Measurements from ENCODE around the gene DEAF1.

The DEAF1 gene

DNA sequence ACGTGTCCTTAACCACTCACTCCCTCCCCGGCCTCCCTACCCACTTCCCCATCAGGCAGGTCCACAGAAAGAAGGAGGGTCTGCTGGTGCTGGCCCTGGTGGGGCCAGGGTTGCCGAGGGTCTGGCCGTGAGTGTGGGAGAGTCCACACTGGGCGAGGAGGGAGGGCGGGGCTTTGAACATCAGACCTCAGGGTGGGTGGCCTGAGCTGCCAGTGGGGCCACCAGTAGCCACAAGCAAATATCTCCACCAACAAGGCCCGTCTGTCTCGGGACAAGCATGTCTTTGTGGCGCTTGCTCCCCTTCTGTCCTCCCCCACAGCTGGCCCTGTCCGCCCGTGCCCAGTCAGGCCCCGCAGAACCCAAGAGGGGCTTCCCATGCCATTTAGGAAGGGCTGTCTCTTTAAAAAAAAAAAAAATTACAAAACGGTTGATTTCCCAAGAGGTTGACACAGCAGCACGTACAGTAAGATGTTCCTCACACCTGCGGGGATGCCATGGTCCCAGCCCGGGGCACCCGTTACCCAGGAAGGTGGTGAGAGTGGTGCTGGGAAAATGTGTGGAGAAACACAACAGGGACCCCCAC is 34.6 kb upstream of the DEAF1 start:
- TF ChIP-seq, protein P1, sequence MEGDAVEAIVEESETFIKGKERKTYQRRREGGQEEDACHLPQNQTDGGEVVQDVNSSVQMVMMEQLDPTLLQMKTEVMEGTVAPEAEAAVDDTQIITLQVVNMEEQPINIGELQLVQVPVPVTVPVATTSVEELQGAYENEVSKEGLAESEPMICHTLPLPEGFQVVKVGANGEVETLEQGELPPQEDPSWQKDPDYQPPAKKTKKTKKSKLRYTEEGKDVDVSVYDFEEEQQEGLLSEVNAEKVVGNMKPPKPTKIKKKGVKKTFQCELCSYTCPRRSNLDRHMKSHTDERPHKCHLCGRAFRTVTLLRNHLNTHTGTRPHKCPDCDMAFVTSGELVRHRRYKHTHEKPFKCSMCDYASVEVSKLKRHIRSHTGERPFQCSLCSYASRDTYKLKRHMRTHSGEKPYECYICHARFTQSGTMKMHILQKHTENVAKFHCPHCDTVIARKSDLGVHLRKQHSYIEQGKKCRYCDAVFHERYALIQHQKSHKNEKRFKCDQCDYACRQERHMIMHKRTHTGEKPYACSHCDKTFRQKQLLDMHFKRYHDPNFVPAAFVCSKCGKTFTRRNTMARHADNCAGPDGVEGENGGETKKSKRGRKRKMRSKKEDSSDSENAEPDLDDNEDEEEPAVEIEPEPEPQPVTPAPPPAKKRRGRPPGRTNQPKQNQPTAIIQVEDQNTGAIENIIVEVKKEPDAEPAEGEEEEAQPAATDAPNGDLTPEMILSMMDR (IDR thresholded peaks at IDR 0.05; ENCODE audit: low read depth, low read length) = no peak
- Histone ChIP-seq H3K4me1 (no peaks in the 10 kb centered on the region), H3K36me3 (no peaks in the 10 kb centered on the region), H3K27me3 (peaks cover 17% of the 10 kb centered on the region), H3K4me3 (ENCODE audit: low read depth, low read length) (no peak overlapping the region), H3K9me3 (no peaks in the 10 kb centered on the region)
- DNase-seq = no peak

DNA sequence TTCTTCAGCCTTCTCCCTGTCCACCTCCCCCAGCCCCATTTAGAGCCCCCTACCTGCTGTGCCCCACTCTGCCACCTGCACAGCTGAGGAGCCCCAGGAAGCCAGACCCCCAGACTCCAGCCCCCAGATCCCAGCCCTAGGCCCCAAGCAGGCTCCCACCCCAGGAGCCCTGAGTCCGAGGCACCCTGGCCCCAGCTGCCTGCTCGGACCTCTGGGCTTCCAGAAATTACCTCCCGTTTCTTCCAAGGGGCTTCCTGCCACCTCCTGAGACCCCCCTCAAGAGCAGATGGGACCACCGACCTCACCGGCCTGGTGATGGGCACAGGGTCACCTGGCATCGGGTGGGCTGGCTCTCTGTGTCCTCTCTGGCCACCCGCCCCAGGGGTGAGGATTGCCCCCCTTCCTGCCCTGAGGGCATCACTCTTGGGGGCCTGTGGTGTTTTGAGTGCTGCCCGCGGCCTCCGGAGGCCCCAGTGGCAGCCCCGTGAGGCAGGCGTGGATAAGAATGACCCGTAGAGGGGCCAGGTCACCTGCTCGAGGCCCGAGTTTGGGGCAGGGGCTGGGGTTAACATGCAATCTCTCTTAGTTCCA is 34.0 kb upstream of the DEAF1 start:
- Histone ChIP-seq H3K36me3 (no peaks in the 10 kb centered on the region), H3K4me1 (no peaks in the 10 kb centered on the region), H3K27me3 (peaks cover 17% of the 10 kb centered on the region), H3K9me3 (no peaks in the 10 kb centered on the region), H3K4me3 (ENCODE audit: low read depth, low read length) (no peak overlapping the region)
- DNase-seq = no peak
- TF ChIP-seq, protein P1 (IDR thresholded peaks at IDR 0.05; ENCODE audit: low read depth, low read length) = no peak

DNA sequence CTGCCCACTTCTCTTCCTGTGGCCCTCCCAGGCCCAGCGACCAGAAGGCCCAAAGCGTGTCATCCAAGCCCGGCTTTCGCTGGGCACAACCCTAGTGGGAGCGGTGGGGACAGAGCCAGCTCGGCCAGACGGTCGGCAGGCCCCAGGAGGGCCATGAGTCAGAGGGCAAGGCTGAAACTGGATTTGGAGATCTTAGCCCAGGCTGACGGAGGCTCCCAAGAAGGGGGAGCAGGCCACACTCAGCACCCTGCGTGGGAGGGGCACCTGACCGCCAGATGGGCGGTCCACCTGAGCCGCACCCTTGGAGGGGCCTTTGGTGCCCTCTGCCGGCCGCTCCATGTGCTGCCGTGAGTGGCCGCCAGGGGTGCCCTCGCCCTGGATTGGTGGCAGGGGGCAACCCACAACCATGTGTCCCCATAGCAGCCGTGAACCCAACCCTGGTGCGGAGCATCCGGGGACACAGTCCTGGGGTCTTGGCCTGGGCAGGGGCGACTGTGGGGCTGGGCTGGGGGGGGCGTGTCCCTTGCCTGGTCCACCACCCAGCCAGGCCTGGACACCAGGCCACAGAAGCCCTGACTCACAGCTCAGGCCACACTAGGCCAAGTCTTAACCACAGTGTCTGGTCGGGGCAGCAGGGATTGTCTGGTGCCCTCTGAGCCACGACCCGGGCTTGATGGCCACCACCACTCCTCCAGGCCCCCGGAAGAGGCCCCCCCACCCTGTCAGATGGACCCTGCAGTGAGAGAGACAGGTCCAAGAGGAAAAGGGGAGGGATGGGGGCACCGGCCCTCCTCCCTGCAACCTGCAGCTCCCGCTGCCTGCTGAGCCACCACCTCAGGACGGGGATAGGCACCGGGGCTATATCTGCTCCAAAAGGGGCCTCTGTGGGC is 33.1 kb upstream of the DEAF1 start:
- Histone ChIP-seq H3K9me3 (no peaks in the 10 kb centered on the region), H3K4me1 (no peaks in the 10 kb centered on the region), H3K36me3 (no peaks in the 10 kb centered on the region), H3K4me3 (ENCODE audit: low read depth, low read length) (no peak overlapping the region), H3K27me3 (peaks cover 17% of the 10 kb centered on the region)
- TF ChIP-seq, protein P1 (IDR thresholded peaks at IDR 0.05; ENCODE audit: low read depth, low read length) = peak; percentile 85
- DNase-seq = peak; percentile 73

DNA sequence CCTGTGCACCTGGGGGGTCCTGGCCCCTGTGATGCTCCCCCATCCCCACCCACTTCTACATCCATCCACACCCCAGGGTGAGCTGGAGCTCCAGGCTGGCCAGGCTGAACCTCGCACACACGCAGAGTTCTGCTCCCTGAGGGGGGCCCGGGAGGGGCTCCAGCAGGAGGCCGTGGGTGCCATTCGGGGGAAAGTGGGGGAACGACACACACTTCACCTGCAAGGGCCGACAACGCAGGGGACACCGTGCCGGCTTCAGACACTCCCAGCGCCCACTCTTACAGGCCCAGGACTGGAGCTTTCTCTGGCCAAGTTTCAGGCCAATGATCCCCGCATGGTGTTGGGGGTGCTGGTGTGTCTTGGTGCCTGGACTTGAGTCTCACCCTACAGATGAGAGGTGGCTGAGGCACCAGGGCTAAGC is 32.3 kb upstream of the DEAF1 start:
- TF ChIP-seq, protein P1 (IDR thresholded peaks at IDR 0.05; ENCODE audit: low read depth, low read length) = no peak
- peaks cover 20% of the 10 kb centered on the region for H3K27me3 ChIP-seq
- H3K4me3 ChIP-seq (ENCODE audit: low read depth, low read length) = no peak overlapping the region
- no peak for DNase-seq
- no peaks in the 10 kb centered on the region for H3K4me1 ChIP-seq
- H3K36me3 ChIP-seq = no peaks in the 10 kb centered on the region
- no peaks in the 10 kb centered on the region for H3K9me3 ChIP-seq

DNA sequence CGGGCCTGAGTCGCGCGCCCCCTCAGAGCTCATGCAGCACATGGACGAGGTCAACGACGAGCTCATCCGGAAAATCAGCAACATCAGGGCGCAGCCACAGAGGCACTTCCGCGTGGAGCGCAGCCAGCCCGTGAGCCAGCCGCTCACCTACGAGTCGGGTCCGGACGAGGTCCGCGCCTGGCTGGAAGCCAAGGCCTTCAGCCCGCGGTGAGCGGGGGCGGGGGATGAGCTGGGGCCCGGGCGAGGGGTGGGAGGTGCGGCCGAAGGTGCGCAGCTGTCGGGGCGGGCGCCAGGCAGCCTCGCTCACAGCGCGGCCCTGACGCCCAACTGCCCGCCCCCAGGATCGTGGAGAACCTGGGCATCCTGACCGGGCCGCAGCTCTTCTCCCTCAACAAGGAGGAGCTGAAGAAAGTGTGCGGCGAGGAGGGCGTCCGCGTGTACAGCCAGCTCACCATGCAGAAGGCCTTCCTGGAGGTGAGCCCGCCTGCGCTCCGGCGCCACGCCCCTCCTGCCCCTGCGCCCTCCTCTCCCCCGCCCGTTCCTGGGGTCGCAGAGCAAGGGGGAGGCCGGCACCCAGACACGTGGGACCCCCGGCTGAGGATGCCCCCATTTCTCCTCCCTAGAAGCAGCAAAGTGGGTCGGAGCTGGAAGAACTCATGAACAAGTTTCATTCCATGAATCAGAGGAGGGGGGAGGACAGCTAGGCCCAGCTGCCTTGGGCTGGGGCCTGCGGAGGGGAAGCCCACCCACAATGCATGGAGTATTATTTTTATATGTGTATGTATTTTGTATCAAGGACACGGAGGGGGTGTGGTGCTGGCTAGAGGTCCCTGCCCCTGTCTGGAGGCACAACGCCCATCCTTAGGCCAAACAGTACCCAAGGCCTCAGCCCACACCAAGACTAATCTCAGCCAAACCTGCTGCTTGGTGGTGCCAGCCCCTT is 31.5 kb upstream of the DEAF1 start:
- H3K36me3 ChIP-seq = no peaks in the 10 kb centered on the region
- H3K9me3 ChIP-seq = no peaks in the 10 kb centered on the region
- H3K27me3 ChIP-seq = peaks cover 27% of the 10 kb centered on the region
- TF ChIP-seq, protein P1 (IDR thresholded peaks at IDR 0.05; ENCODE audit: low read depth, low read length) = no peak
- no peaks in the 10 kb centered on the region for H3K4me1 ChIP-seq
- peak; percentile 9 for DNase-seq
- no peak overlapping the region for H3K4me3 ChIP-seq (ENCODE audit: low read depth, low read length)

Measured in BE2C (cell line).